ENCODE results near the gene TMEM44.
"Not testable (repeated sequence)": the region's sequence is repeated elsewhere in the genome, so short reads cannot be mapped to it uniquely, and the experiment has no call there.

Gene TMEM44

GRCh38 chr3:194631696-194632095, 1.5 kb downstream of the TMEM44 start:
- DNase-seq (ENCODE audit: extremely low read depth, low read depth), result no peak
- no peak for TF ChIP-seq CTCF (IDR thresholded peaks at IDR 0.05; ENCODE audit: low read depth, low read length)

- not testable (repeated sequence) for DNase-seq (ENCODE audit: extremely low read depth, low read depth)
These were observed 2.5 kb downstream of the TMEM44 start for GRCh38 chr3:194630681-194631080.

- no peak for DNase-seq (ENCODE audit: extremely low read depth, low read depth)
- no peak for TF ChIP-seq CTCF (IDR thresholded peaks at IDR 0.05; ENCODE audit: low read depth, low read length)
These were observed 8.3 kb downstream of the TMEM44 start for GRCh38 chr3:194624956-194625355.

GRCh38 chr3:194623449-194624290, 9.5 kb downstream of the TMEM44 start:
- no peak for DNase-seq (ENCODE audit: extremely low read depth, low read depth)

GRCh38 chr3:194622621-194623340, 10.4 kb downstream of the TMEM44 start:
- TF ChIP-seq CTCF (IDR thresholded peaks at IDR 0.05; ENCODE audit: low read depth, low read length), result no peak
- no peak for DNase-seq (ENCODE audit: extremely low read depth, low read depth)

More at GRCh38 chr3:194623449-194624290, 9.5 kb downstream of the TMEM44 start:
- no peak for TF ChIP-seq CTCF (IDR thresholded peaks at IDR 0.05; ENCODE audit: low read depth, low read length)

- DNase-seq (ENCODE audit: extremely low read depth, low read depth), result no peak
- no peak for TF ChIP-seq CTCF (IDR thresholded peaks at IDR 0.05; ENCODE audit: low read depth, low read length)
These were observed 11.3 kb downstream of the TMEM44 start for GRCh38 chr3:194621947-194622346.

GRCh38 chr3:194620196-194620595, 13.0 kb downstream of the TMEM44 start:
- DNase-seq (ENCODE audit: extremely low read depth, low read depth), result no peak
- TF ChIP-seq CTCF (IDR thresholded peaks at IDR 0.05; ENCODE audit: low read depth, low read length), result no peak

Measured in AG09319 (cell line).